GM12878 (cell line): ENCODE measurements around the gene KPNA3. TPM values are rescaled to one million over a fixed set of nuclear protein-coding genes. Genes with fewer than 3 reads are reported as not detected.

ENCODE experiments used
- ATAC-seq: fragments of 200-7000 bp; cut with Tn5 transposase; 3 replicates; pipeline ENCODE4 v1.9.1; 2020; ENCODE audit warnings: mild to moderate bottlenecking, moderate library complexity
- BruUV-seq: library from RNA; stranded (reverse); fragments of 400-500 nt; replicated peaks from 2 replicates; lab custom pipeline; 2021; lab: Mats Ljungman, UMichigan
- CTCF ChIA-PET: fragments of 300-600 bp; sonication (Branson Sonifier 250); formaldehyde crosslinking; extraction: SDS; loops from one replicate; lab custom pipeline; 2021; ENCODE audit warnings: inconsistent platforms; lab: Yijun Ruan, JAX
- POLR2A ChIA-PET: fragments of 350-600 bp; formaldehyde crosslinking; extraction: SDS; loops from one replicate; lab custom pipeline; 2021; ENCODE audit warnings: inconsistent platforms; lab: Charles Lee
- RAD21 ChIA-PET: fragments of 300-600 bp; sonication (Branson Sonifier 250); formaldehyde crosslinking; loops from one replicate; lab custom pipeline; 2023; ENCODE audit warnings: antibody characterized with exemption; ENCODE audit not compliant: unreplicated experiment; lab: Charles Lee
- SMC1A ChIA-PET: fragments of 300-600 bp; sonication (Branson Sonifier 250); formaldehyde crosslinking; loops from one replicate; lab custom pipeline; 2023; ENCODE audit not compliant: unreplicated experiment, uncharacterized antibody; lab: Charles Lee
- DNase-seq: peaks from one replicate; pipeline ENCODE4 v3.0.0-alpha.2; 2011; ENCODE audit warnings: low read depth, low spot score
- FAIRE-seq: peaks from 3 replicates; lab custom pipeline; 2011; peaks lifted over from hg19 to GRCh38; lab: Jason Lieb, UNC
- H2AFZ ChIP-seq: 2 replicates; pipeline ENCODE4 v1.6.0; 2011; ENCODE audit warnings: low read depth, low read length, control low read depth; ENCODE audit not compliant: control insufficient read depth
- H3K27ac ChIP-seq: 2 replicates; pipeline ENCODE4 v1.5.1; 2011; ENCODE audit warnings: control low read depth; ENCODE audit not compliant: control insufficient read depth, insufficient read depth
- H3K27me3 ChIP-seq, 2 experiments: replicated peaks in 1 of 2; 2 replicates each; pipeline versions ENCODE4 v1.6.0 to v1.6.1; 2011; ENCODE audit warnings: low read length in 1 of 2; ENCODE audit not compliant: control insufficient read depth in 2 of 2, insufficient read depth in 2 of 2
- H3K36me3 ChIP-seq, 2 experiments: 2 replicates each; pipeline ENCODE4 v1.5.1; 2011; ENCODE audit warnings: low read length in 1 of 2; ENCODE audit not compliant: control insufficient read depth in 2 of 2, insufficient read depth in 2 of 2
- H3K4me1 ChIP-seq: 2 replicates; pipeline ENCODE4 v1.6.1; 2011; ENCODE audit warnings: mild to moderate bottlenecking, low read length, moderate library complexity, mixed read lengths; ENCODE audit not compliant: control insufficient read depth, insufficient read depth
- H3K4me2 ChIP-seq: 2 replicates; pipeline ENCODE4 v1.6.0; 2011; ENCODE audit warnings: control low read depth; ENCODE audit not compliant: control insufficient read depth, insufficient read depth
- H3K4me3 ChIP-seq: fragments of 200-600 bp; sonication (generic); 2 replicates; pipeline ENCODE4 v1.5.1; 2016
- H3K79me2 ChIP-seq: 2 replicates; pipeline ENCODE4 v1.6.0; 2011; ENCODE audit warnings: low read length; ENCODE audit not compliant: control insufficient read depth, insufficient read depth
- H3K9ac ChIP-seq: 2 replicates; pipeline ENCODE4 v1.8.0; 2011; ENCODE audit warnings: low read length, control low read depth, mixed read lengths; ENCODE audit not compliant: control insufficient read depth, insufficient read depth
- H3K9me3 ChIP-seq: replicated peaks from 3 replicates; pipeline ENCODE4 v1.5.1; 2011; ENCODE audit warnings: mild to moderate bottlenecking, low read length; ENCODE audit not compliant: control insufficient read depth, insufficient read depth
- H4K20me1 ChIP-seq: 2 replicates; pipeline ENCODE4 v1.6.0; 2011; ENCODE audit not compliant: control insufficient read depth, insufficient read depth
- HDGF ChIP-seq: fragments of 450-650 bp; IDR thresholded peaks from 2 replicates; pipeline ENCODE4 v1.6.1; 2016; ENCODE audit warnings: antibody characterized with exemption
- NBN ChIP-seq: fragments of 450-650 bp; IDR thresholded peaks from 2 replicates; pipeline ENCODE4 v1.6.1; 2016
- NR2F1 ChIP-seq: fragments of 450-650 bp; conservative IDR thresholded peaks from 2 replicates; pipeline ENCODE4 v1.6.1; 2017; ENCODE audit warnings: mild to moderate bottlenecking
- POLR2AphosphoS2 ChIP-seq: IDR thresholded peaks from 2 replicates; pipeline ENCODE4 v1.6.1; 2011; ENCODE audit warnings: low read depth, mild to moderate bottlenecking, low read length, improper control_type of control experiment, moderate library complexity
- RB1 ChIP-seq: fragments of 450-650 bp; formaldehyde crosslinking; IDR thresholded peaks from 2 replicates; pipeline ENCODE4 v1.6.1; 2017; ENCODE audit warnings: mild to moderate bottlenecking, borderline replicate concordance
- RCOR1 ChIP-seq: conservative IDR thresholded peaks from 2 replicates; pipeline ENCODE4 v1.6.1; 2012; ENCODE audit warnings: low read depth, low read length, improper control_type of control experiment
- SIN3A ChIP-seq: IDR thresholded peaks from 2 replicates; pipeline ENCODE4 v1.6.1; 2012; ENCODE audit warnings: low read depth, low read length, improper control_type of control experiment
- SIX5 ChIP-seq: IDR thresholded peaks from 2 replicates; pipeline ENCODE4 v1.6.1; 2011; ENCODE audit warnings: mild to moderate bottlenecking, low read depth, low read length, moderate library complexity; ENCODE audit not compliant: severe bottlenecking
- SMAD5 ChIP-seq: IDR thresholded peaks from 2 replicates; pipeline ENCODE4 v1.6.1; 2016; ENCODE audit warnings: antibody characterized with exemption, low read depth
- SREBF1 ChIP-seq: IDR thresholded peaks from 2 replicates; pipeline ENCODE4 v1.6.1; 2012; ENCODE audit warnings: mild to moderate bottlenecking, low read length
- TBL1XR1 ChIP-seq: IDR thresholded peaks from 2 replicates; pipeline ENCODE4 v1.6.1; 2012; ENCODE audit warnings: low read depth, low read length, improper control_type of control experiment
- TCF12 ChIP-seq: IDR thresholded peaks from 2 replicates; pipeline ENCODE4 v1.6.1; 2011; ENCODE audit warnings: low read depth, mild to moderate bottlenecking, low read length
- YY1 ChIP-seq: IDR thresholded peaks from 2 replicates; pipeline ENCODE4 v1.6.1; 2011; ENCODE audit warnings: low read depth, mild to moderate bottlenecking, low read length
- ZNF384 ChIP-seq: IDR thresholded peaks from 2 replicates; pipeline ENCODE4 v1.6.1; 2012; ENCODE audit warnings: low read depth, mild to moderate bottlenecking, low read length, improper control_type of control experiment, borderline replicate concordance
- whole genome bisulfite sequencing: methylation state at CpG from one replicate; pipeline ENCODE4 v1.1.6; 2016; ENCODE audit warnings: low lambda C conversion rate; ENCODE audit not compliant: insufficient replicate concordance, insufficient coverage; ENCODE audit errors: missing lambda C conversion rate; 5-methylcytosine and 5-hydroxymethylcytosine counted together
- in situ Hi-C: fragments of 300-500 bp; cut with MboI; formaldehyde crosslinking; loops from 9 replicates; pipeline ENCODE4 v1.14.3; 2018; ENCODE audit warnings: mixed read lengths
- intact Hi-C: fragments of 100-400 bp; cut with micrococcal nuclease; formaldehyde crosslinking; loops from one replicate; pipeline ENCODE4 v1.14.2; 2022; ENCODE audit not compliant: unreplicated experiment
- polyA plus RNA-seq, 11 experiments: library from polyadenylated mRNA; depleted of rRNA in 4 of 11; unstranded in 6 of 11; stranded (reverse) in 5 of 11; fragments of >200 nt; fragmentation: Nextera tagmentation in 4 of 11; fragmentation: Illumina TruSeq in 1 of 11; extraction: Ambion mirVana in 4 of 11; extraction: Trizol in 1 of 11; gene quantifications; 1 replicate in 1 of 11; 2 replicates in 10 of 11; pipeline versions ENCODE4 v1.2.1 to v1.2.3, GENCODE V29; 2011 to 2016; ENCODE audit warnings: inconsistent platforms in 2 of 11, missing spikeins in 2 of 11, low read depth in 1 of 11
- total RNA-seq, 4 experiments: library from RNA; depleted of rRNA in 3 of 4; stranded (reverse); fragments of >200 nt in 3 of 4; fragmentation: Illumina TruSeq in 1 of 4; extraction: Trizol in 1 of 4; gene quantifications; 2 replicates each; pipeline versions ENCODE4 v1.2.1 to v1.2.3, GENCODE V29; 2013 to 2021
- TF ChIP-seq, protein P1 (sequence below): IDR thresholded peaks from 2 replicates; pipeline ENCODE4 v1.6.1; 2011; ENCODE audit warnings: borderline replicate concordance, low read depth, mild to moderate bottlenecking, moderate library complexity, mixed read lengths, low read length; ENCODE audit not compliant: insufficient read depth; ENCODE audit errors: extremely low read length
- TF ChIP-seq, protein P2 (sequence below): fragments of 450-650 bp; IDR thresholded peaks from 2 replicates; pipeline ENCODE4 v1.6.1; 2017; ENCODE audit warnings: borderline replicate concordance
- TF ChIP-seq, protein P3 (sequence below): fragments of 450-650 bp; IDR thresholded peaks from 2 replicates; pipeline ENCODE4 v1.6.1; 2017; ENCODE audit warnings: mild to moderate bottlenecking, low read depth, inconsistent platforms; ENCODE audit not compliant: poor library complexity, severe bottlenecking
- TF ChIP-seq, protein P4 (sequence below): fragments of 450-650 bp; conservative IDR thresholded peaks from 2 replicates; pipeline ENCODE4 v1.6.1; 2017; ENCODE audit warnings: mild to moderate bottlenecking, moderate library complexity

Gene KPNA3
- total and polyA plus RNA-seq, 10 of the 15 experiments (the other 5 are each of a cell fraction or from before 2014, with no cell fraction given), result 23.3 to 50.5 (median 31.1) TPM

DNA sequence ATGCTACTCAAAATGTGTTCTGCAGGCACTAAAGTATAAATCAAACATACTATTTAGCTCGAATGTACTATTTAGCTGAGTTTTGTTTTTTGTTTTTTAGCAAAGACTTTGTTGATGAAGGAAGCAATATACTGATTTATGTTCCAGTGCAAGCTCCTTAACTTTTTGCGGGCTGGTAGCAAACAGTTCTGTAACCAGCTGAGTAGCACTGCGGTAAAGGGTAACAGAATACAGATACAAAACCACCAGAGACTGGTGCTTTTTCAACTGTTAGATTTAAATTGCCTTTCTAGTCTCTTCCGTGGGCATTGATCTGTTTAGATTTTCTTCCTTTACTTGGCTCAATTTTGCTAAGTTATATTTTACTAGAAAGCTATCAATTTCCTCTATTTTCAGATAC, 39.0 kb upstream of the KPNA3 start:
- DNase-seq (no peak), FAIRE-seq (no peak), ATAC-seq (no peak)
- no peaks in the 10 kb centered on the region for H4K20me1 ChIP-seq
- H3K4me3 ChIP-seq, result no peak overlapping the region
- no TSS peak for BruUV-seq
- in situ Hi-C loops, result no loop called here
- no peaks in the 10 kb centered on the region; the same call in 2 of the 3 replicates for H3K9me3 ChIP-seq
- no peak for TF ChIP-seq RB1
- TF ChIP-seq, protein P1, sequence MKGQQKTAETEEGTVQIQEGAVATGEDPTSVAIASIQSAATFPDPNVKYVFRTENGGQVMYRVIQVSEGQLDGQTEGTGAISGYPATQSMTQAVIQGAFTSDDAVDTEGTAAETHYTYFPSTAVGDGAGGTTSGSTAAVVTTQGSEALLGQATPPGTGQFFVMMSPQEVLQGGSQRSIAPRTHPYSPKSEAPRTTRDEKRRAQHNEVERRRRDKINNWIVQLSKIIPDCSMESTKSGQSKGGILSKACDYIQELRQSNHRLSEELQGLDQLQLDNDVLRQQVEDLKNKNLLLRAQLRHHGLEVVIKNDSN, result no peak
- no peak for TF ChIP-seq SIX5
- no peak for TF ChIP-seq HDGF
- no peak for TF ChIP-seq POLR2AphosphoS2
- TF ChIP-seq, protein P2, sequence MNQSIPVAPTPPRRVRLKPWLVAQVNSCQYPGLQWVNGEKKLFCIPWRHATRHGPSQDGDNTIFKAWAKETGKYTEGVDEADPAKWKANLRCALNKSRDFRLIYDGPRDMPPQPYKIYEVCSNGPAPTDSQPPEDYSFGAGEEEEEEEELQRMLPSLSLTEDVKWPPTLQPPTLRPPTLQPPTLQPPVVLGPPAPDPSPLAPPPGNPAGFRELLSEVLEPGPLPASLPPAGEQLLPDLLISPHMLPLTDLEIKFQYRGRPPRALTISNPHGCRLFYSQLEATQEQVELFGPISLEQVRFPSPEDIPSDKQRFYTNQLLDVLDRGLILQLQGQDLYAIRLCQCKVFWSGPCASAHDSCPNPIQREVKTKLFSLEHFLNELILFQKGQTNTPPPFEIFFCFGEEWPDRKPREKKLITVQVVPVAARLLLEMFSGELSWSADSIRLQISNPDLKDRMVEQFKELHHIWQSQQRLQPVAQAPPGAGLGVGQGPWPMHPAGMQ, result no peak
- TF ChIP-seq SIN3A, result no peak
- TF ChIP-seq, protein P3, sequence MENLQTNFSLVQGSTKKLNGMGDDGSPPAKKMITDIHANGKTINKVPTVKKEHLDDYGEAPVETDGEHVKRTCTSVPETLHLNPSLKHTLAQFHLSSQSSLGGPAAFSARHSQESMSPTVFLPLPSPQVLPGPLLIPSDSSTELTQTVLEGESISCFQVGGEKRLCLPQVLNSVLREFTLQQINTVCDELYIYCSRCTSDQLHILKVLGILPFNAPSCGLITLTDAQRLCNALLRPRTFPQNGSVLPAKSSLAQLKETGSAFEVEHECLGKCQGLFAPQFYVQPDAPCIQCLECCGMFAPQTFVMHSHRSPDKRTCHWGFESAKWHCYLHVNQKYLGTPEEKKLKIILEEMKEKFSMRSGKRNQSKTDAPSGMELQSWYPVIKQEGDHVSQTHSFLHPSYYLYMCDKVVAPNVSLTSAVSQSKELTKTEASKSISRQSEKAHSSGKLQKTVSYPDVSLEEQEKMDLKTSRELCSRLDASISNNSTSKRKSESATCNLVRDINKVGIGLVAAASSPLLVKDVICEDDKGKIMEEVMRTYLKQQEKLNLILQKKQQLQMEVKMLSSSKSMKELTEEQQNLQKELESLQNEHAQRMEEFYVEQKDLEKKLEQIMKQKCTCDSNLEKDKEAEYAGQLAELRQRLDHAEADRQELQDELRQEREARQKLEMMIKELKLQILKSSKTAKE, result no peak
- TF ChIP-seq TCF12, result no peak
- TF ChIP-seq NBN, result no peak
- TF ChIP-seq SMAD5, result no peak
- no peak for TF ChIP-seq SREBF1
- no peak for TF ChIP-seq TBL1XR1
- TF ChIP-seq YY1, result no peak
- TF ChIP-seq, protein P4, sequence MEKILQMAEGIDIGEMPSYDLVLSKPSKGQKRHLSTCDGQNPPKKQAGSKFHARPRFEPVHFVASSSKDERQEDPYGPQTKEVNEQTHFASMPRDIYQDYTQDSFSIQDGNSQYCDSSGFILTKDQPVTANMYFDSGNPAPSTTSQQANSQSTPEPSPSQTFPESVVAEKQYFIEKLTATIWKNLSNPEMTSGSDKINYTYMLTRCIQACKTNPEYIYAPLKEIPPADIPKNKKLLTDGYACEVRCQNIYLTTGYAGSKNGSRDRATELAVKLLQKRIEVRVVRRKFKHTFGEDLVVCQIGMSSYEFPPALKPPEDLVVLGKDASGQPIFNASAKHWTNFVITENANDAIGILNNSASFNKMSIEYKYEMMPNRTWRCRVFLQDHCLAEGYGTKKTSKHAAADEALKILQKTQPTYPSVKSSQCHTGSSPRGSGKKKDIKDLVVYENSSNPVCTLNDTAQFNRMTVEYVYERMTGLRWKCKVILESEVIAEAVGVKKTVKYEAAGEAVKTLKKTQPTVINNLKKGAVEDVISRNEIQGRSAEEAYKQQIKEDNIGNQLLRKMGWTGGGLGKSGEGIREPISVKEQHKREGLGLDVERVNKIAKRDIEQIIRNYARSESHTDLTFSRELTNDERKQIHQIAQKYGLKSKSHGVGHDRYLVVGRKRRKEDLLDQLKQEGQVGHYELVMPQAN, result no peak
- no peak for TF ChIP-seq RCOR1
- no peak for TF ChIP-seq NR2F1
- TF ChIP-seq ZNF384, result no peak
- TF ChIP-seq, all 136 proteins: peak for 0
- ChIA-PET CTCF (interaction anchor here (1.6 kb wide), 1 partner anchor 39 kb away, joined by 5 read pairs; the partner anchor contains the start of gene KPNA3), SMC1A (interaction anchor here (0.6 to 1.4 kb wide), 3 partner anchors 14 to 161 kb away, joined by 3 read pairs; no protein-coding TSS in a partner anchor), POLR2A (no interaction called here), RAD21 (no interaction called here)
- H2AFZ ChIP-seq, result no peak overlapping the region
- no peaks in the 10 kb centered on the region for H3K27me3 ChIP-seq
- no peak overlapping the region for H3K27ac ChIP-seq
- no peaks in the 10 kb centered on the region for H3K79me2 ChIP-seq
- H3K4me2 ChIP-seq, result no peak overlapping the region
- no peak overlapping the region for H3K9ac ChIP-seq
- H3K36me3 ChIP-seq, result no peaks in the 10 kb centered on the region
- intact Hi-C loops, result no loop called here
- 14% methylated on average over 4 of the region's 4 CpGs for WGBS
- no peaks in the 10 kb centered on the region for H3K4me1 ChIP-seq
